Natural killer cell (primary cell): ENCODE data around the gene SRD5A3. TPM values are rescaled to one million over a fixed set of nuclear protein-coding genes. Genes with fewer than 3 reads are reported as not detected.

ENCODE experiments used
- ATAC-seq, 3 donors: fragments of 150-1000 bp in 2 of 3; fragments of 200-7000 bp in 1 of 3; cut with Tn5 transposase; 1 replicate in 1 of 3; 2 replicates in 2 of 3; pipeline ENCODE4 v1.10.0; 2021; ENCODE audit warnings: mild to moderate bottlenecking in 2 of 3, moderate library complexity in 2 of 3
- DNase-seq, 2 donors: peaks; one replicate each; pipeline versions ENCODE4 v3.0.0 to v3.0.0-alpha.2; 2013 to 2021; ENCODE audit warnings: mixed read lengths in 1 of 2
- H3K27ac ChIP-seq: one replicate; pipeline ENCODE4 v1.5.1; 2013; ENCODE audit warnings: mild to moderate bottlenecking, low read length
- H3K27me3 ChIP-seq: one replicate; pipeline ENCODE4 v1.6.1; 2013; ENCODE audit warnings: low read length; ENCODE audit not compliant: control insufficient read depth, insufficient read depth
- H3K36me3 ChIP-seq: one replicate; pipeline ENCODE4 v1.6.1; 2013; ENCODE audit warnings: low read length; ENCODE audit not compliant: control insufficient read depth, insufficient read depth
- H3K4me1 ChIP-seq: one replicate; pipeline ENCODE4 v1.6.1; 2013; ENCODE audit warnings: low read length; ENCODE audit not compliant: control insufficient read depth, insufficient read depth
- H3K4me3 ChIP-seq: one replicate; pipeline ENCODE4 v1.5.1; 2013; ENCODE audit warnings: low read length
- H3K9me3 ChIP-seq: one replicate; pipeline ENCODE4 v1.6.1; 2013; ENCODE audit warnings: low read length; ENCODE audit not compliant: control insufficient read depth, insufficient read depth
- H3K27ac Mint-ChIP-seq, 2 donors: one replicate each; pipeline ENCODE4 v1.8.0; 2022; ENCODE audit warnings: mild to moderate bottlenecking in 2 of 2, mixed read lengths in 2 of 2, moderate library complexity in 1 of 2
- H3K27me3 Mint-ChIP-seq, 2 donors: one replicate each; pipeline ENCODE4 v1.8.0; 2022; ENCODE audit warnings: low read depth in 2 of 2, mixed read lengths in 2 of 2
- H3K36me3 Mint-ChIP-seq: one replicate; pipeline ENCODE4 v1.8.0; 2022; ENCODE audit warnings: mixed read lengths
- H3K4me1 Mint-ChIP-seq, 2 donors: one replicate each; pipeline ENCODE4 v1.8.0; 2022; ENCODE audit warnings: mixed read lengths in 2 of 2
- H3K4me3 Mint-ChIP-seq: one replicate; pipeline ENCODE4 v1.8.0; 2022; ENCODE audit warnings: mild to moderate bottlenecking, moderate library complexity, mixed read lengths
- H3K9me3 Mint-ChIP-seq, 2 donors: one replicate each; pipeline ENCODE4 v1.8.0; 2022; ENCODE audit warnings: mixed read lengths in 2 of 2
- WGBS: methylation state at CpG from one replicate; pipeline ENCODE4 v1.1.7; 2013; ENCODE audit warnings: missing lambda C conversion rate; ENCODE audit not compliant: insufficient coverage; 5-methylcytosine and 5-hydroxymethylcytosine counted together
- intact Hi-C: fragments of 100-400 bp; cut with micrococcal nuclease; formaldehyde crosslinking; loops from one replicate; pipeline ENCODE4 v1.14.2; 2022
- total RNA-seq, 4 donors: library from RNA; stranded (reverse); fragments of 120-200 nt in 1 of 4; gene quantifications; one replicate each; pipeline versions ENCODE4 v1.2.3 to v1.2.4, GENCODE V29; 2013 to 2022
- TF ChIP-seq, protein P1 (sequence below): fragments of 200-600 bp; IDR thresholded peaks from one replicate; pipeline ENCODE4 v1.8.0; 2022; ENCODE audit warnings: antibody characterized with exemption

Gene SRD5A3
- total RNA-seq, 3 donors from 2014 or later (not counting 1 experiment from before 2014, with no cell fraction given) = 3.5 to 5.6 (median 4.5) TPM

DNA sequence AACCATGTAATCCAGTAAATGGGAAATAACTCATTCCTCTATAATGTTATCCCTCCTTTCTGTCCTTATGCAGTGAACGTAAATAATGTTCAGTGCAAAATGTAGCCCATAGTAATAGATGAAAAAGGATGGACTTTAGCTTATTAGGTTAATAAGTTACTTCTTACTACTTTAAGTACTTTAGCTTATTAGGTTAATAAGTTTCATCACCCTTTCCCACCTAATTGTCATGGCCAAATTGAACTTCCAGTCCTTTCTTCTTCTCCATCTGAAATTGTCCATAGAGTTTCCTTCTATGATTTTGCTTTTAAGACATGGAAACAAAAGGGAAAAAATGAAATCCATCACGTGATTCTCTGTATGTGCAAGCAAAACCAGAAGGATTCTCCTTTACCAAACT is 34.5 kb downstream of the SRD5A3 start:
- Histone ChIP-seq H3K36me3 (no peaks in the 10 kb centered on the region), H3K27me3 (no peaks in the 10 kb centered on the region), H3K9me3 (no peaks in the 10 kb centered on the region), H3K4me3 (no peak overlapping the region), H3K27ac (no peak overlapping the region), H3K4me1 (no peaks in the 10 kb centered on the region)
- intact Hi-C loops = no loop called here
- TF ChIP-seq, protein P1, sequence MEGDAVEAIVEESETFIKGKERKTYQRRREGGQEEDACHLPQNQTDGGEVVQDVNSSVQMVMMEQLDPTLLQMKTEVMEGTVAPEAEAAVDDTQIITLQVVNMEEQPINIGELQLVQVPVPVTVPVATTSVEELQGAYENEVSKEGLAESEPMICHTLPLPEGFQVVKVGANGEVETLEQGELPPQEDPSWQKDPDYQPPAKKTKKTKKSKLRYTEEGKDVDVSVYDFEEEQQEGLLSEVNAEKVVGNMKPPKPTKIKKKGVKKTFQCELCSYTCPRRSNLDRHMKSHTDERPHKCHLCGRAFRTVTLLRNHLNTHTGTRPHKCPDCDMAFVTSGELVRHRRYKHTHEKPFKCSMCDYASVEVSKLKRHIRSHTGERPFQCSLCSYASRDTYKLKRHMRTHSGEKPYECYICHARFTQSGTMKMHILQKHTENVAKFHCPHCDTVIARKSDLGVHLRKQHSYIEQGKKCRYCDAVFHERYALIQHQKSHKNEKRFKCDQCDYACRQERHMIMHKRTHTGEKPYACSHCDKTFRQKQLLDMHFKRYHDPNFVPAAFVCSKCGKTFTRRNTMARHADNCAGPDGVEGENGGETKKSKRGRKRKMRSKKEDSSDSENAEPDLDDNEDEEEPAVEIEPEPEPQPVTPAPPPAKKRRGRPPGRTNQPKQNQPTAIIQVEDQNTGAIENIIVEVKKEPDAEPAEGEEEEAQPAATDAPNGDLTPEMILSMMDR = no peak
- no peak for ATAC-seq
- no peak overlapping the region for H3K4me3 Mint-ChIP-seq
- no peaks in the 10 kb centered on the region for H3K4me1 Mint-ChIP-seq
- no peak for DNase-seq
- WGBS = 78% methylated on average over 1 of the region's 2 CpGs
- H3K27ac Mint-ChIP-seq = no peak overlapping the region
- H3K36me3 Mint-ChIP-seq = no peaks in the 10 kb centered on the region
- no peaks in the 10 kb centered on the region for H3K27me3 Mint-ChIP-seq
- H3K9me3 Mint-ChIP-seq = no peaks in the 10 kb centered on the region

DNA sequence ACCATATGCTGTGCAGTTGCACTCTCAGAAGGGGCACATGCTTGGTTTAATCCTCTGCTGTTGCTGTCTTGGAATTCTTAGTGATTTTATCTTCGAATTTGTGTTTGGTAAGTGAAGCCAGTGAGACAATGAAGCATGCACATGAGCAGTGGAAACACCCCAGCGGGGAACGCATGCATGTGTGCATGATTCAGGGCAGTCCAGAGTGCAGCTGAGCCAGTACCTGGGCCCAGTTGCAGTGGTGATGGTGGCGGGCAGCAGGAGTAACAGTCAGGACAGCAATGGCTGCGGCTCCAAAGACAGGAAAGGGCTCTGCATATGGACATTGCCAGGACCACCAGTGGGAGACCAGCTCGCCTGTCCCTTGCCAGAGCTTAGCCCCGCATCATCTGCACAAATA is 35.5 kb downstream of the SRD5A3 start:
- no peak overlapping the region for H3K4me3 ChIP-seq
- DNase-seq (no peak), ATAC-seq (no peak)
- no peaks in the 10 kb centered on the region for H3K4me1 ChIP-seq
- TF ChIP-seq, protein P1 = no peak
- intact Hi-C loops = no loop called here
- H3K36me3 ChIP-seq = no peaks in the 10 kb centered on the region
- H3K27ac Mint-ChIP-seq = no peak overlapping the region
- H3K36me3 Mint-ChIP-seq = no peaks in the 10 kb centered on the region
- whole genome bisulfite sequencing = 94% methylated on average over 7 of the region's 7 CpGs
- no peaks in the 10 kb centered on the region for H3K27me3 ChIP-seq
- no peaks in the 10 kb centered on the region for H3K4me1 Mint-ChIP-seq
- no peak overlapping the region for H3K27ac ChIP-seq
- no peak overlapping the region for H3K4me3 Mint-ChIP-seq
- no peaks in the 10 kb centered on the region for H3K27me3 Mint-ChIP-seq
- no peaks in the 10 kb centered on the region for H3K9me3 Mint-ChIP-seq
- H3K9me3 ChIP-seq = no peaks in the 10 kb centered on the region

DNA sequence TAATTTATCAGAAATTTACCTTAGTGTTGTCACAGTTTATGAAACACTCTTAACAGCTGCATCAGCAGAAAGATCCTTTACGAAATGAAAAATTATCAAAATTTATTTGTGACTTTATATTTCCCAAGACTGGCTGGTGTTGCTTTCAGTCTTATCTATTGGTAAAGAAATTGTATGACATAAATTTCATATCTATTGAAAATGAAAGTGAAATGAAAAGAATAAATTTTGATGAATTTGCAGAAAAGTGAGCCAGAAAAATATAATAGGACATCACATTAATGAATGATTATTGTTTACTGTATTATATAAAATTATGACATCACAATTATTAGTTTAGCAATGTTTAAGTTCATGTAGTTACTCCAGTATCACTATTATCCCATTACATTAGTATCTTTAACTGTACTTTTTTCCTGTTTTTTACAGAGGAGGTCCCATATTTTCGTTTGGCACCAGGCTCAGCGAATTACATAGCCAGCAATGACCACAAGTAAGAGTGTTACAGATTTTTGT is 36.5 kb downstream of the SRD5A3 start:
- no peak overlapping the region for H3K27ac Mint-ChIP-seq
- ATAC-seq (no peak), DNase-seq (no peak)
- no peaks in the 10 kb centered on the region for H3K27me3 ChIP-seq
- H3K4me1 ChIP-seq = no peaks in the 10 kb centered on the region
- H3K9me3 Mint-ChIP-seq = no peaks in the 10 kb centered on the region
- no peaks in the 10 kb centered on the region for H3K9me3 ChIP-seq
- no peak overlapping the region for H3K27ac ChIP-seq
- TF ChIP-seq, protein P1 = no peak
- H3K36me3 Mint-ChIP-seq = no peaks in the 10 kb centered on the region
- H3K4me3 Mint-ChIP-seq = no peak overlapping the region
- no peaks in the 10 kb centered on the region for H3K4me1 Mint-ChIP-seq
- no peaks in the 10 kb centered on the region for H3K27me3 Mint-ChIP-seq
- H3K36me3 ChIP-seq = no peaks in the 10 kb centered on the region
- H3K4me3 ChIP-seq = no peak overlapping the region
- WGBS = 100% methylated on average over 2 of the region's 3 CpGs
- intact Hi-C loops = no loop called here

DNA sequence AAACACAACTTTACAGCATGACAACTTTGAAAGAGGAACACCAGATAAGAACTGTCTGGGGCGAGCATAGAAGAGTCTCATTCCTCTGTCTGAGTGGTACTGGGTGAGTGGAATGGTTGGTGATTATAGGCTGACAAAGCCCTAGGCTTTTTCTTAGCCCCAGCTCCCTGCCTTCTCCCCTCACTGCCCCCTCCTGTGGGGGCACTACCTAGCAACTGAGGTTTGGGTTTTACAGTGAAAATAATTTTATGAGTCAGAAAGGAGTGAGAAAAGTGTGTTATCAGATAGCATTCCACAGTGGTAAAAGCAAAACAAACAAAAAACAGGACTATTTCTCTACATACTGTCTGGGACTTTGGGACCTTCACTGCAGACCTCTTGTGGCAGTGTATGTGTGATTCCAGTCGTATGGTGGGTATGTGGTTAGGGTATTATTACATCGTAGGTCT is 39.2 kb downstream of the SRD5A3 start:
- DNase-seq (no peak), ATAC-seq (no peak)
- H3K27ac Mint-ChIP-seq = no peak overlapping the region
- H3K27me3 ChIP-seq = no peaks in the 10 kb centered on the region
- no peak overlapping the region for H3K4me3 ChIP-seq
- H3K36me3 Mint-ChIP-seq = no peaks in the 10 kb centered on the region
- H3K4me1 Mint-ChIP-seq = no peaks in the 10 kb centered on the region
- H3K9me3 ChIP-seq = no peaks in the 10 kb centered on the region
- H3K27me3 Mint-ChIP-seq = no peaks in the 10 kb centered on the region
- H3K4me3 Mint-ChIP-seq = no peak overlapping the region
- TF ChIP-seq, protein P1 = no peak
- no peak overlapping the region for H3K27ac ChIP-seq
- H3K36me3 ChIP-seq = no peaks in the 10 kb centered on the region
- no peaks in the 10 kb centered on the region for H3K9me3 Mint-ChIP-seq
- intact Hi-C loops = no loop called here
- 71% methylated on average over 2 of the region's 3 CpGs for WGBS
- no peaks in the 10 kb centered on the region for H3K4me1 ChIP-seq
